ENCODE measurements around the gene KCNS3. TPM values are rescaled to one million over a fixed set of nuclear protein-coding genes. Genes with fewer than 3 reads are reported as not detected.

KCNS3 gene
- total RNA-seq, 6 experiments from 2014 or later, result 0.83 to 2.1 (median 1.3) TPM

DNA sequence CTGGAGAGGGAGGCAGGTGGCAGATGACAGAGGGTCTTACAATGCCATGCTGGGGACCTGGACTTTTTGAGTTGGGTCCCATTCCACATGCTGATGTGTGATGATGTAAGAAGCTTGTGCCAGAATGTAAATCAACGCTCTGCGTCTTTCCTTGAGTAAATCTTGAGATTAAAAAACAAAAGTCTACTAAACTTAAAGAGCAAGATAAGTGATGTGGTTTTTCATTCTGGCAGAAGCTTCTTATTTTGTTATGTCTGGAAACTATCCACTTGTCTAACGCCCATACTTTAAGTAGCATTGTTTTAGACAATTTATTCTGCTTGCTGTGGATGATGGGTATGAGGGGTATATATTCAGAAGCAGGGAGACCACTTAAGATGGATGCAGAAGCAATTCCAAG is 94.5 kb downstream of the KCNS3 start:
- H3K4me3 Mint-ChIP-seq, result no peak overlapping the region
- no peaks in the 10 kb centered on the region for H3K9me3 Mint-ChIP-seq
- H3K27me3 Mint-ChIP-seq (ENCODE audit: insufficient read depth), result no peaks in the 10 kb centered on the region; the same call in 1 of the 2 replicates
- H3K27ac Mint-ChIP-seq, result no peak overlapping the region
- no peaks in the 10 kb centered on the region for H3K36me3 Mint-ChIP-seq (ENCODE audit: low read depth)
- DNase-seq, result no peak
- peaks cover 22% of the 10 kb centered on the region for H3K4me1 Mint-ChIP-seq (ENCODE audit: low read depth)
- TF ChIP-seq, protein P1, sequence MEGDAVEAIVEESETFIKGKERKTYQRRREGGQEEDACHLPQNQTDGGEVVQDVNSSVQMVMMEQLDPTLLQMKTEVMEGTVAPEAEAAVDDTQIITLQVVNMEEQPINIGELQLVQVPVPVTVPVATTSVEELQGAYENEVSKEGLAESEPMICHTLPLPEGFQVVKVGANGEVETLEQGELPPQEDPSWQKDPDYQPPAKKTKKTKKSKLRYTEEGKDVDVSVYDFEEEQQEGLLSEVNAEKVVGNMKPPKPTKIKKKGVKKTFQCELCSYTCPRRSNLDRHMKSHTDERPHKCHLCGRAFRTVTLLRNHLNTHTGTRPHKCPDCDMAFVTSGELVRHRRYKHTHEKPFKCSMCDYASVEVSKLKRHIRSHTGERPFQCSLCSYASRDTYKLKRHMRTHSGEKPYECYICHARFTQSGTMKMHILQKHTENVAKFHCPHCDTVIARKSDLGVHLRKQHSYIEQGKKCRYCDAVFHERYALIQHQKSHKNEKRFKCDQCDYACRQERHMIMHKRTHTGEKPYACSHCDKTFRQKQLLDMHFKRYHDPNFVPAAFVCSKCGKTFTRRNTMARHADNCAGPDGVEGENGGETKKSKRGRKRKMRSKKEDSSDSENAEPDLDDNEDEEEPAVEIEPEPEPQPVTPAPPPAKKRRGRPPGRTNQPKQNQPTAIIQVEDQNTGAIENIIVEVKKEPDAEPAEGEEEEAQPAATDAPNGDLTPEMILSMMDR (IDR thresholded peaks at IDR 0.05), result no peak

DNA sequence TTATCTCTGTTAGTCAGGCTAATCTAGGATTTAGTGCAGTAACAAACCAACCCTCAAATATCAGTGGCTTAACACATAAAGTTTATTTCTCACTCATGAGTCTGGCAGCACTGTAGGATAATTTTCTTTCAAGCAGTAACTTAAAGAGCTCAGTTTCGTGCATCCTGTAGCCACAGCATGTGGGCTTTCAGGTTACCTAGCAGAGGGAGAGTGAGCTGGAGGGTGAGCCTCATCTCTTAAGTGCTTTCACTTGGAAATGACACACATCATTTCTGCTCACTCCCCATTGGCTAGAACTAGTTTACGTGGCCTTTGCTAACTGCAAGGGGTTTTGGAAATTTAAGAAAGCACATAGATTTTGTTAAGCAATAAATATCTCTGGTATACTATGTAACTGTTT is 96.9 kb downstream of the KCNS3 start:
- TF ChIP-seq, protein P1 (IDR thresholded peaks at IDR 0.05), result no peak
- no peak overlapping the region for H3K27ac Mint-ChIP-seq
- no peaks in the 10 kb centered on the region; the same call in 1 of the 2 replicates for H3K27me3 Mint-ChIP-seq (ENCODE audit: insufficient read depth)
- H3K4me1 Mint-ChIP-seq (ENCODE audit: low read depth), result peaks cover 46% of the 10 kb centered on the region
- H3K36me3 Mint-ChIP-seq (ENCODE audit: low read depth), result no peaks in the 10 kb centered on the region
- no peak for DNase-seq
- no peaks in the 10 kb centered on the region for H3K9me3 Mint-ChIP-seq
- no peak overlapping the region for H3K4me3 Mint-ChIP-seq

DNA sequence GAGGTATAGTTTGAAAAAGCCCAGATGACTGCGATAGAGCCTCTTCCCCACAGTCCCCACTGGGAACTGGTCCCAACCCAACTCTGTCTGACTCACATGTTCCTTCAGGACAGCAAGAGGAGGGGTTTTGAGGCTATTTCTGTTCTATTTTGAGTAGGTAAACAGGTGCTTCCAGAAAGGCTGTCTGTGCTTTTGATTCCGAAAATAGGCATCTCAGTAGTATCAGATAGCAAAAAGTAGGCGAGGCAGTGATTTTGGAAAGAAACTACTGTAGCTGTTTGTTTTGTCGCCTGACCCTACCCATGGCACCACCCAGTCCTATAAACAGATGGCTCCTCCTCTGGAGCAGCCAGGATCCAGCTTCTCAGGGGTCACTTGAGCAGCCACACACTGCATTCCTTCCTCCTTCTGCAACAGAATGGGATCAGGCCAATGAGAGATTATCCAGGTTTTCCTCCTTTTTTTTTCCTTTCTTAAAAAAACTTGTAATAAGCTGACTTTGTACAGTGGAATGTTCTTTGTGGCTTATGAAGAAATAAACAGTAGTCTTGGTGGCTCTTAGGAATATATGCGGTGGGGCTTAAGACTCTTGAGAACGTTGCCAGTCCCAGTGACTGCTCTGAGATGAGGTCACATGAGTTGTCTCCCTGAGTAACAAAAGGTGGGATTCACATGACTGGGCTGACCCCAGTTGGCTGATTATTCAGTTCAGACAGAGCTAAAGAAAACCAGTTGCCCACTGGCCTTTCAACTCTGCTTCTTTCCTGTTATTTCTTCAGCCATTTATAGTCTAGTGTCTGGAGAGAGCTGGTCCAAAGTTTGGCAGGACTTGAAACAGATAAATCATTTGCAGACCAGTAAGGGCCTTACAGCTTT is 98.6 kb downstream of the KCNS3 start:
- H3K27me3 Mint-ChIP-seq (ENCODE audit: insufficient read depth), result no peaks in the 10 kb centered on the region; the same call in 1 of the 2 replicates
- peaks cover 56% of the 10 kb centered on the region for H3K4me1 Mint-ChIP-seq (ENCODE audit: low read depth)
- no peaks in the 10 kb centered on the region for H3K9me3 Mint-ChIP-seq
- peak overlapping the region; percentile 77 for H3K4me3 Mint-ChIP-seq
- TF ChIP-seq, protein P1 (IDR thresholded peaks at IDR 0.05), result no peak
- no peaks in the 10 kb centered on the region for H3K36me3 Mint-ChIP-seq (ENCODE audit: low read depth)
- peak overlapping the region; percentile 95 for H3K27ac Mint-ChIP-seq
- DNase-seq, result peak; percentile 97

DNA sequence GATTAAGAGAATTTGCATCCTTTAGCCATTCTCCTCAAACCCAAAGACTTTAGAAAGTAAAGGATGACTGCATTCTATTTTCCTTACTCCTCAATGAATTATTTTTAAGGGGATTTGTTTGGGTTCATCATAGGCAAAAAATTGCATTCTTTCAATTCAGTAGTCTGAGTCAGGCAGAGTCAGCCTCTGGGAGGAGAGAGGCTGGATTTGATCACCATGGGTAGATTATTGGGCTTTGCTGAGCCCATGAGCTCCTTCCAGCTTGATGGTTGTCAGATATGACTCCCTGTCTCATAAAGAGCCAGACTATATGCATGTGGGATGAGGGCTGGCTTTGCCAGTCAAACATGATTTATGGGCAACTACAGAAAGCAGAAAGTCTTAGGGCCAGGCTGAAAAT is 101.2 kb downstream of the KCNS3 start:
- Mint-ChIP-seq H3K36me3 (ENCODE audit: low read depth) (no peaks in the 10 kb centered on the region), H3K27me3 (ENCODE audit: insufficient read depth) (no peaks in the 10 kb centered on the region; the same call in 1 of the 2 replicates), H3K27ac (peak overlapping the region; percentile 95), H3K4me1 (ENCODE audit: low read depth) (peaks cover 56% of the 10 kb centered on the region), H3K9me3 (no peaks in the 10 kb centered on the region), H3K4me3 (no peak overlapping the region)
- peak; percentile 85 for DNase-seq
- TF ChIP-seq, protein P1 (IDR thresholded peaks at IDR 0.05), result no peak

DNA sequence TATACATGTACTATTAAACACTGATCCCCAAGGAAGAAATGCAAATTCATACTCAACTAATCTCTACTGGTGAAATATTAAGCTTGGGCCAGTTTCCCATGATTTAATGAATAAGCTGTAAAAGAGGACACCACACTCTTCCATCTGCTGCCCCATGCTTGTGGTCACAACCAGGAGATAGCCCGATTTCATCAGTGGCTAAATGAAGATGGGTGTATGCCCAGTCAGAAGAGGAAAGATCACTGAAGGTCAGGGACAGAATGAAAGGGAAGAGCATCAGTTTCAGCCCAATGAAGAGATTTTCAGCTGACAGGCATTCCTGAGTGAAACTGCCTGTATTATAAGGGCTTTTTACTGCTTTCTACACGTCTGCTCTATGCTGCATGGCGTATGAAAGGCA is 103.5 kb downstream of the KCNS3 start:
- H3K27ac Mint-ChIP-seq, result no peak overlapping the region
- no peaks in the 10 kb centered on the region for H3K9me3 Mint-ChIP-seq
- H3K27me3 Mint-ChIP-seq (ENCODE audit: insufficient read depth), result no peaks in the 10 kb centered on the region; the same call in 1 of the 2 replicates
- TF ChIP-seq, protein P1 (IDR thresholded peaks at IDR 0.05), result no peak
- H3K4me3 Mint-ChIP-seq, result no peak overlapping the region
- H3K4me1 Mint-ChIP-seq (ENCODE audit: low read depth), result peaks cover 44% of the 10 kb centered on the region
- no peak for DNase-seq
- H3K36me3 Mint-ChIP-seq (ENCODE audit: low read depth), result no peaks in the 10 kb centered on the region

Other genes starting within 250 kb of the KCNS3 start
- gene SMC6, start 124.9 kb upstream of the KCNS3 start, total RNA-seq (2021; fragmentation: NEBNext Ultra II Directional; extraction: Animal tissue kit (Norgen Biotek cat#: 25700)), result 10 to 100 TPM; 13.4 to 17.6 (median 16.6) TPM
- gene GEN1, start 124.5 kb upstream of the KCNS3 start, total RNA-seq (2021; fragmentation: NEBNext Ultra II Directional; extraction: Animal tissue kit (Norgen Biotek cat#: 25700)), result 10 to 100 TPM in 5 of 6 experiments, 1 to 10 TPM in 1; 9.8 to 16.5 (median 13.1) TPM
- gene MSGN1, start 62.2 kb upstream of the KCNS3 start, total RNA-seq (2021; fragmentation: NEBNext Ultra II Directional; extraction: Animal tissue kit (Norgen Biotek cat#: 25700)), result not detected